Common myeloid progenitor, CD34-positive (primary cell): ENCODE data around the gene PCSK4.

Experiments used
- CTCF ChIA-PET: fragments of 350-600 bp; sonication (Branson Sonifier 250); formaldehyde crosslinking; loops from one replicate; lab custom pipeline; 2021; ENCODE audit warnings: antibody characterized with exemption; lab: Charles Lee
- POLR2A ChIA-PET: fragments of 350-600 bp; sonication (Branson Sonifier 250); formaldehyde crosslinking; loops from one replicate; lab custom pipeline; 2021; ENCODE audit warnings: antibody characterized with exemption; lab: Charles Lee
- DNase-seq, 3 donors: peaks; one replicate each; pipeline versions ENCODE4 v3.0.0 to v3.0.0-alpha.2; 2013
- H3K27ac ChIP-seq, 2 experiments: 1 replicate in 1 of 2; 2 replicates in 1 of 2; pipeline ENCODE4 v1.7.0; 2013; ENCODE audit warnings: inconsistent platforms in 2 of 2, low read length in 2 of 2, mild to moderate bottlenecking in 2 of 2, low read depth in 1 of 2, moderate library complexity in 1 of 2; ENCODE audit not compliant: severe bottlenecking in 2 of 2, insufficient read depth in 1 of 2, poor library complexity in 1 of 2
- H3K27me3 ChIP-seq, 5 experiments: replicated peaks in 2 of 5; 1 replicate in 3 of 5; 2 replicates in 2 of 5; pipeline versions ENCODE4 v1.6.1 to v1.7.0; 2013; ENCODE audit warnings: low read length in 4 of 5, mild to moderate bottlenecking in 2 of 5, moderate library complexity in 2 of 5, inconsistent platforms in 1 of 5; ENCODE audit not compliant: insufficient read depth in 5 of 5, control insufficient read depth in 4 of 5
- H3K36me3 ChIP-seq, 4 experiments: 1 replicate in 2 of 4; 2 replicates in 2 of 4; pipeline versions ENCODE4 v1.6.1 to v1.7.0; 2013; ENCODE audit warnings: low read length in 3 of 4, control low read depth in 1 of 4, mild to moderate bottlenecking in 1 of 4; ENCODE audit not compliant: control insufficient read depth in 4 of 4, insufficient read depth in 4 of 4
- H3K4me1 ChIP-seq, 4 experiments: 1 replicate in 3 of 4; 2 replicates in 1 of 4; pipeline versions ENCODE4 v1.6.1 to v1.7.1; 2013; ENCODE audit warnings: low read length in 3 of 4, mild to moderate bottlenecking in 3 of 4, control low read depth in 1 of 4, inconsistent platforms in 1 of 4, moderate library complexity in 1 of 4; ENCODE audit not compliant: control insufficient read depth in 4 of 4, insufficient read depth in 4 of 4; ENCODE audit errors: control extremely low read depth in 1 of 4
- H3K4me3 ChIP-seq, 7 experiments: 1 replicate in 4 of 7; 2 replicates in 3 of 7; pipeline versions ENCODE4 v1.5.1 to v1.7.0; 2013; ENCODE audit warnings: mild to moderate bottlenecking in 7 of 7, low read length in 6 of 7, moderate library complexity in 6 of 7, inconsistent platforms in 2 of 7, low read depth in 2 of 7, control low read depth in 1 of 7; ENCODE audit not compliant: insufficient read depth in 4 of 7, control insufficient read depth in 1 of 7; ENCODE audit errors: extremely low read depth in 1 of 7
- H3K9me3 ChIP-seq, 5 experiments: 1 replicate in 4 of 5; 2 replicates in 1 of 5; pipeline versions ENCODE4 v1.6.1 to v1.7.1; 2013; ENCODE audit warnings: low read length in 4 of 5, mild to moderate bottlenecking in 2 of 5, inconsistent platforms in 1 of 5, low read depth in 1 of 5, moderate library complexity in 1 of 5; ENCODE audit not compliant: control insufficient read depth in 4 of 5, insufficient read depth in 2 of 5; ENCODE audit errors: control extremely low read depth in 1 of 5
- WGBS: methylation state at CpG from one replicate; pipeline ENCODE4 v1.1.5; 2013; ENCODE audit not compliant: insufficient coverage; 5-methylcytosine and 5-hydroxymethylcytosine counted together

Gene PCSK4

GRCh38 chr19:1510807-1511206, 20.7 kb upstream of the PCSK4 start:
- Histone ChIP-seq H3K4me3 (no peak overlapping the region), H3K36me3 (no peaks in the 10 kb centered on the region), H3K4me1 (peaks cover 0 to 20% (median 14%) of the 10 kb centered on the region in 4 experiments), H3K27me3 (peaks cover 0 to 70% (median 18%) of the 10 kb centered on the region in 5 experiments), H3K9me3 (peaks cover 0 to 5% (median 0%) of the 10 kb centered on the region in 5 experiments), H3K27ac (no peak overlapping the region)
- CTCF ChIA-PET, result no interaction called here
- WGBS, result 42% methylated on average over 4 of the region's 9 CpGs
- DNase-seq, result no peak
- POLR2A ChIA-PET, result no interaction called here

DNA sequence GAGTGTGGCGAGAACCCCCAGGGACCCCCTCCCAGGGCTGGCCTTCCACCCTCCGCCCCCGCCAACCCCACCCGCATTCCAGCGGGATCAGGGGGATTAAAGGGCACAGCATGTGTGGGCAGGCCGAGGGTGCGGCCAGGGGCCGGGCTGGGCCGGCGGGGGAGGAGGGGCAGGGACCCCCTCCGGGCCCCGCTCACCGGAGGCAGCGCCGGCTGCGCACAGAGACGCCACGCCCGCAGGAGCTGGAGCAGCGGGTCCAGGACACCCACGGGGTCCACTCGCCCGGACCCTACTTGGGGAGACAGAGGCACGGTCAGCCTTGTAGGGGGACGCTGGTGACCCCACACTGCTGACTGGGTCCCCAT, 20.3 kb upstream of the PCSK4 start:
- no peak for DNase-seq
- Histone ChIP-seq H3K4me3 (no peak overlapping the region), H3K27me3 (peaks cover 0 to 70% (median 18%) of the 10 kb centered on the region in 5 experiments), H3K4me1 (peaks cover 0 to 20% (median 14%) of the 10 kb centered on the region in 4 experiments), H3K27ac (no peak overlapping the region), H3K36me3 (no peaks in the 10 kb centered on the region), H3K9me3 (peaks cover 0 to 5% (median 0%) of the 10 kb centered on the region in 5 experiments)
- ChIA-PET CTCF (no interaction called here), POLR2A (no interaction called here)
- WGBS, result 25% methylated on average over 17 of the region's 25 CpGs

DNA sequence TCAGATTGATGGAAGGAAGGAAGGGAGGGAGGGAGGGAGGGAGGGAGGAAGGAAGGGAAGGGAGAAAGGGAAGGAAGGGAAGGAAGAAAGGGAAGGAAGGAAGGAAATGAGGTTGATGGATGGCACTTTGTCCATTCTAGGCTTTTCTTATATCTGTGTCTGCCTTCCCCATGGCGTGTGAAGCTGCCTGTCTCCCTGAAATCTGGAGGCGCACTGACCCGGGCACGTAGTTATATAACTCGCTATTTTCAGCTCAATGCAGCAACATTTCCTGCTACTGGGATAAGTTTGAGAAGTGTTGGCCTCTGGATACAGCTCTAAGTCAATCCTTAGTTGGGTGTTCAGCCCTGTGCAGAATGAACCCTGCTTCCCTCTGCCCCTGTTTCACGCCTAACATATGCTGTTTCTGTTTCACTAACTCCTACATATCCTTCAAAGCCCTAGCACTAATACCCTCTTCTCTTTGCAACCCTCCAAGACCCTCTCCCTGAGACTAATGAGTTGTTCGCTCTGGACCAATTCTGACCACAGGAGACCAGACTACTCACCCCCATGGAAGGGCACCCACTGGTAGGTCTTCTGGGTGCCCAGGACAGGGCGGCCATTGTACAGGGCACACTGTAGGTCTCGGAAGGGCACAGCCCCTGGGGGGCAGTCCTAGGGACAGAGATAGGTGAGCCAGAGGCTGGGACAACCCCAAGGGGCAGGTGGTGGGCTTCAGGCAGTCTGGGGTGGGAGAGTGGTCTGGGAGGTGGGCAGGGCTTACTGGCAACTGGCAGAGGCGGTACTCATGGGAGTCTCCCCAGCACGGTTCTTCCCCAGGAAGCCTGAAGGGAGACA, 19.7 kb upstream of the PCSK4 start:
- Histone ChIP-seq H3K4me3 (no peak overlapping the region), H3K27me3 (peaks cover 0 to 70% (median 15%) of the 10 kb centered on the region in 5 experiments), H3K9me3 (peaks cover 0 to 5% (median 0%) of the 10 kb centered on the region in 5 experiments), H3K36me3 (no peaks in the 10 kb centered on the region), H3K4me1 (peaks cover 0 to 20% (median 14%) of the 10 kb centered on the region in 4 experiments), H3K27ac (no peak overlapping the region)
- no peak for DNase-seq
- 49% methylated on average over 9 of the region's 11 CpGs for WGBS
- ChIA-PET POLR2A (no interaction called here), CTCF (interaction anchor here (1.3 to 1.5 kb wide), 3 partner anchors 9 to 38 kb away, joined by 3 to 4 read pairs (median 4); no protein-coding TSS in a partner anchor)

GRCh38 chr19:1508507-1508856, 18.3 kb upstream of the PCSK4 start:
- CTCF ChIA-PET, result interaction anchor here (1.5 kb wide), 2 partner anchors 8 to 14 kb away, joined by 3 to 4 read pairs; no protein-coding TSS in a partner anchor
- Histone ChIP-seq H3K9me3 (peaks cover 0 to 5% (median 0%) of the 10 kb centered on the region in 5 experiments), H3K27ac (no peak overlapping the region), H3K36me3 (no peaks in the 10 kb centered on the region), H3K4me1 (peaks cover 0 to 24% (median 16%) of the 10 kb centered on the region in 4 experiments), H3K27me3 (peaks cover 0 to 67% (median 13%) of the 10 kb centered on the region in 5 experiments), H3K4me3 (peak overlapping the region in 3 of 7 experiments; percentile 36 to 48 (median 43))
- 37% methylated on average over 10 of the region's 12 CpGs for WGBS
- DNase-seq, result no peak
- POLR2A ChIA-PET, result no interaction called here

DNA sequence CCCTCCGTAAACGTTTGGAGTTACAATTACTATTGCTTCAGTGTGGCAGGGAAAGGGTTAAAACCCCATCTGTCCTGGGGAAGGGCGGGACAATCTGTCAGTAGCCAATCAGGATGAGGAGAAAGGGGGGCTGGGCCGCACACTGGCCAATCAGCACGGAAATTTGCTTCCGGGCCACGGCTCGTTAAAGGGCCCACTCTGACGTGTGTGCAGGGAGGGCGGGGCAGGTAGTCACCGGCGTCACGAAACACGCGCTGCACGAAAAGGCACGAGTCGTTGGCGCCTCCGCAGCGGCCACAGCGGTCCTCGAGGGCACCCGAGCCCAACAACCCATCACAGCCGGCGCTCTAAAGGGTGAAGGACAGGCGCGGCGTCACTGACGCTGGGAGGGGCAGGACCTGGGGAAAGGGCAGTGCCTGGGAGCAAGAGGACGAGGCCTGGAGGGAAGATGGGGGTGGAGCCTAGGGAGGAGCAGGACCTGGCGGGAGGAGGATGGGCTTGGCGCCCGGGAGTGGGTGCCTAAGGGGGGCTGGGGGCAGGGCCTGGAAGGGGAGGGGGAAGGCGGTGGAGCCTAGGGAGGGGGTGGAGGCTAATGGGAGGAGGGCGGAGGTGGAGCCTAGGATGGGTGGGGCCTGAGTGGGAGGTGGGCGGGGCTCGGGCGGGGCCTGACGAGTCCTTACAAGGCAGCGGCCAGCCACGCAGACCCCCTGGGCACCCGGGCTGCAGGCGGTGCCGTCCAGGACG, 17.8 kb upstream of the PCSK4 start:
- WGBS, result under 1% methylated on average over 42 of the region's 46 CpGs
- DNase-seq, result peak; percentile 97 to 98 (median 98)
- H3K27ac ChIP-seq, result peak overlapping the region in 1 of 2 experiments; percentile 64
- H3K36me3 ChIP-seq, result no peaks in the 10 kb centered on the region
- peaks cover 0 to 27% (median 19%) of the 10 kb centered on the region in 4 experiments for H3K4me1 ChIP-seq
- CTCF ChIA-PET, result interaction anchor here (1.5 kb wide), 2 partner anchors 7 to 14 kb away, joined by 3 to 4 read pairs; no protein-coding TSS in a partner anchor
- H3K4me3 ChIP-seq, result peak overlapping the region in 6 of 7 experiments; percentile 10 to 70 (median 52)
- peaks cover 0 to 5% (median 0%) of the 10 kb centered on the region in 5 experiments for H3K9me3 ChIP-seq
- POLR2A ChIA-PET, result no interaction called here
- peaks cover 0 to 67% (median 14%) of the 10 kb centered on the region in 5 experiments for H3K27me3 ChIP-seq

GRCh38 chr19:1507192-1507660, 17.1 kb upstream of the PCSK4 start:
- ChIA-PET CTCF (no interaction called here), POLR2A (no interaction called here)
- H3K27me3 ChIP-seq, result peaks cover 0 to 66% (median 15%) of the 10 kb centered on the region in 5 experiments
- H3K4me3 ChIP-seq, result peak overlapping the region in 1 of 7 experiments; percentile 70
- no peaks in the 10 kb centered on the region for H3K36me3 ChIP-seq
- peaks cover 0 to 24% (median 16%) of the 10 kb centered on the region in 4 experiments for H3K4me1 ChIP-seq
- 72% methylated on average over 17 of the region's 23 CpGs for WGBS
- no peak for DNase-seq
- peaks cover 0 to 1% (median 0%) of the 10 kb centered on the region in 5 experiments for H3K9me3 ChIP-seq
- peak overlapping the region in 1 of 2 experiments; percentile 64 for H3K27ac ChIP-seq
